BJ (cell line): ENCODE measurements around the gene ADAMTS10. TPM values are rescaled to one million over a fixed set of nuclear protein-coding genes. Genes with fewer than 3 reads are reported as not detected.

Experiments used
- CTCF ChIA-PET: fragments of 350-600 bp; formaldehyde crosslinking; extraction: SDS; loops from one replicate; lab custom pipeline; 2021; ENCODE audit warnings: antibody characterized with exemption, inconsistent platforms; lab: Yijun Ruan, JAX
- POLR2A ChIA-PET: fragments of 300-600 bp; sonication (Branson Sonifier 250); formaldehyde crosslinking; extraction: SDS; loops from one replicate; lab custom pipeline; 2021; ENCODE audit warnings: antibody characterized with exemption; lab: Charles Lee
- DNase-seq: peaks from one replicate; pipeline ENCODE4 v3.0.0-alpha.2; 2011; ENCODE audit warnings: low read depth
- H3K27me3 ChIP-seq: 2 replicates; pipeline ENCODE4 v1.6.0; 2011; ENCODE audit warnings: low read length; ENCODE audit not compliant: control insufficient read depth, insufficient read depth
- H3K36me3 ChIP-seq: 2 replicates; pipeline ENCODE4 v1.5.1; 2011; ENCODE audit warnings: low read length; ENCODE audit not compliant: control insufficient read depth, insufficient read depth
- H3K4me3 ChIP-seq: 2 replicates; pipeline ENCODE4 v1.5.1; 2011; ENCODE audit warnings: low read depth, mild to moderate bottlenecking, control low read depth, low read length
- polyA plus RNA-seq: library from polyadenylated mRNA; depleted of rRNA; stranded (reverse); fragments of >200 nt; gene quantifications from 2 replicates; pipeline ENCODE4 v1.2.3, GENCODE V29; 2011
- TF ChIP-seq, protein P1 (sequence below): IDR thresholded peaks from 2 replicates; pipeline ENCODE4 v1.5.1; 2011; ENCODE audit warnings: low read depth, mild to moderate bottlenecking, control low read depth, inconsistent platforms, low read length, moderate library complexity; ENCODE audit not compliant: insufficient read depth

ADAMTS10 gene
- polyA plus RNA-seq, 1 experiment, result 10.4 TPM

DNA sequence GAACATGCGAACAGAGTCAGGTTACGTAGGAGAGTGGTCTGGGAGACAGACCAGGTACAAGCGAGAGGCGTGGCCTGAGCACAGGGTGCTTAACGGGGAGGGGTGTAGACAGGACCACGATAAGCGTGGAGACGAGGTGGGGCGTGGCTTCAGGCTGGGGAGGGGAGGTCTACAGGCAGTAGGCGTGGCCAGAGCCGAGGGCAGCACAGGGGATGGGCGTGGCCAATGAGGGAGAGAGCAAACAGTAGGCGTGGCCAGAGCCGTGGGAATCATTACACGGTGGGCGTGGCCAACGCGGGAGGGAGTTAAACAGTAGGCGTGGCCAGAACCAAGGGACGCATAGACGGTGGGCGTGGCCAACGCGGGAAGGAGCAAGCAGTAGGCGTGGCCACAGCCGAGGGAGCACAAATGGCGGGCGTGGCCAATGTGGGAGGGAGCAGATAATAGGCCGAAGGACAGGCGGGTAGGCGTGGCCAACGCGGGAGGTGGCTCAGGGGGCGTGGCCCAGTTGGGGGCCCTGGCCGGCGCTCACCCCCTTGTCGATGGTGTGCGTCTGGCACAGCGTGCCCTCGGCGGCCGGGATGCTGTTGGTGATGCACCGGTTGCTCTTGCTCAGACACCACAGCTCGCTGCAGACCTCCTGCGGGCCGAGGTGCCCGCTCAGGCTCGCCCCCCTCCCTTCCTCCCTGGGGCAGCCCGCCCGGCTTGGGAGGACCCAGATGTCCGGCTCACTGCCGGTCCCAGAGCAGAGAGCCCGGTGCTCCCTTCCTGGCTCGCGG lies 18.1 kb downstream of the ADAMTS10 start:
- H3K27me3 ChIP-seq, result no peaks in the 10 kb centered on the region
- TF ChIP-seq, protein P1, sequence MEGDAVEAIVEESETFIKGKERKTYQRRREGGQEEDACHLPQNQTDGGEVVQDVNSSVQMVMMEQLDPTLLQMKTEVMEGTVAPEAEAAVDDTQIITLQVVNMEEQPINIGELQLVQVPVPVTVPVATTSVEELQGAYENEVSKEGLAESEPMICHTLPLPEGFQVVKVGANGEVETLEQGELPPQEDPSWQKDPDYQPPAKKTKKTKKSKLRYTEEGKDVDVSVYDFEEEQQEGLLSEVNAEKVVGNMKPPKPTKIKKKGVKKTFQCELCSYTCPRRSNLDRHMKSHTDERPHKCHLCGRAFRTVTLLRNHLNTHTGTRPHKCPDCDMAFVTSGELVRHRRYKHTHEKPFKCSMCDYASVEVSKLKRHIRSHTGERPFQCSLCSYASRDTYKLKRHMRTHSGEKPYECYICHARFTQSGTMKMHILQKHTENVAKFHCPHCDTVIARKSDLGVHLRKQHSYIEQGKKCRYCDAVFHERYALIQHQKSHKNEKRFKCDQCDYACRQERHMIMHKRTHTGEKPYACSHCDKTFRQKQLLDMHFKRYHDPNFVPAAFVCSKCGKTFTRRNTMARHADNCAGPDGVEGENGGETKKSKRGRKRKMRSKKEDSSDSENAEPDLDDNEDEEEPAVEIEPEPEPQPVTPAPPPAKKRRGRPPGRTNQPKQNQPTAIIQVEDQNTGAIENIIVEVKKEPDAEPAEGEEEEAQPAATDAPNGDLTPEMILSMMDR, result no peak
- ChIA-PET CTCF (interaction anchor here (1.4 to 8.1 kb wide), 5 partner anchors 11 to 49 kb away, joined by 4 to 64 read pairs (median 11); partner anchors contain the start of gene MYO1F), POLR2A (no interaction called here)
- peak overlapping the region; percentile 20 for H3K4me3 ChIP-seq
- H3K36me3 ChIP-seq, result no peaks in the 10 kb centered on the region; the same call in 1 of the 2 replicates
- peak; percentile 71 for DNase-seq

DNA sequence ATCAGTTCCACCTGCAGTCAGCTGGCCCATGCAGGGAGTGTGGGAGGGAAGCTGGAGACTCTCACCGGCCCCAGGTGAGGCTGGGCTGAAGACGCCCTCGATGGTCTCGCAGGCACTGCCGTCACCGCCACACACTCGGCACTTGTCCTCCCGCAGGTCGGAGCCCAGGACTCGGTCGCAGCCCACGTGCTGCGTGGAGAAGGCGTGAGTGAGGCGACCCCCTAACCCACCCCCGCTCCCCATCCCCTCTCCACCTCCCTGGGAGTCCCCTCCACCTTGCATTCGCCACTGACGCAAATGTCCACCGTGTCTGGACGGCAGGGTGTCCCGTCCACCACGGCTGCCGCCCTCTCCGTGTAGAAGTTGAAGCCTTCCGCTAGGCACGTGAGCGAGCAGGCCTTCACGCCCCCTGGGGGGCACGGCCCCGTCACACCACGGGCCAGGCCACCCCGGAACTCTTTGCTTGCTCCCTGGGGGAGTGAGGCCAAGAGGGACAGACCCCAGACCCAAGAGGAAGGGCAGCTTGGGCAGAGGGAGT lies 21.3 kb downstream of the ADAMTS10 start:
- H3K36me3 ChIP-seq, result peaks cover 1% of the 10 kb centered on the region; the same call in 1 of the 2 replicates
- POLR2A ChIA-PET, result no interaction called here
- H3K4me3 ChIP-seq, result no peak overlapping the region
- no peaks in the 10 kb centered on the region for H3K27me3 ChIP-seq
- DNase-seq, result no peak
- TF ChIP-seq, protein P1, result no peak
- CTCF ChIA-PET, result interaction anchor here (3.5 to 4.1 kb wide), 3 partner anchors 8 to 235 kb away, joined by 21 to 29 read pairs (median 28); partner anchors contain the start of gene MYO1F

DNA sequence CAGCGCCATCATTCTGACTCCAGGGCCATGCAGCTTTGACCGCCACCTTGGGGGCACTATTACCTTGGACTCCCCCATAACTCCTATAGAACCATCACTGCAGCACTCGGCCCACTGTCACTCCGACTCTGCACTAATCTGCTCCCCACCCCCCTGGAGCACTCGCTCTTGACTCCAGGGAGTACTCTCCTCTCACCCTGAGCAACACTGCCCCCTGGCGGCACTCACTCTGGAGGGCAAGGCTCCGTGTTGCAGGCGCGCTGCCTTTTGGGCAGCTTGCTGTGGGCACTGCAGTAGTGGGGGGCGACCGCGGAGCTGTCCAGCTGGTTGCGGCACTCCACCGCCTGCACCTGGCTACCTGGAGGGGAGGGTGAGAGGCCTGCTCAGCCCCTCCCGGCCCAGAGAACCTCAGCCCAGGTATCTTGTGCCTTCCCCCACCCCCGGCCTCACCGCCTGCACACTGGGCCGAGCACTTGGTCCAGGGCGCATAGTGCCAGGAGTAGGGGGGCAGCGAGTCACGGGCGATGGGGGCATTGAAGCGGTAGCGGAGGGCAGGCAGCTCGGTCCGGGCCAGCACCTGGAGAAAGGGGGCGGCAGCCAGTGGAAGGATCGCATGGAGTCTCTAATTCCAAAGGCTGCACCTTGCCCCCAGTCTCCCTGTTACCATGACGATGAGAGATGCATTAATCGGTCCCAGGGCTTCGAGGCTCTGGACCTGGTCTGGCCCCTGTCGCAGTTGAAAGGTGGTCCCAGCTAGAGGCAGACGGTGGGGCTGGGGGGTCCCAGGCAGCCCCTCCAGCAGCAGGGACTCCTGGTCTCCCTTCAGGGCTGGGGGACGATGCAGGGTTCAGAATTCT lies 24.4 kb downstream of the ADAMTS10 start:
- Histone ChIP-seq H3K4me3 (no peak overlapping the region), H3K36me3 (peaks cover 1% of the 10 kb centered on the region; the same call in 1 of the 2 replicates), H3K27me3 (no peaks in the 10 kb centered on the region)
- ChIA-PET CTCF (interaction anchor here (0.5 to 4.1 kb wide), 7 partner anchors 9 to 1082 kb away, joined by 3 to 29 read pairs (median 3); partner anchors contain the start of gene MYO1F), POLR2A (no interaction called here)
- TF ChIP-seq, protein P1, result peak; percentile 62
- DNase-seq, result no peak

DNA sequence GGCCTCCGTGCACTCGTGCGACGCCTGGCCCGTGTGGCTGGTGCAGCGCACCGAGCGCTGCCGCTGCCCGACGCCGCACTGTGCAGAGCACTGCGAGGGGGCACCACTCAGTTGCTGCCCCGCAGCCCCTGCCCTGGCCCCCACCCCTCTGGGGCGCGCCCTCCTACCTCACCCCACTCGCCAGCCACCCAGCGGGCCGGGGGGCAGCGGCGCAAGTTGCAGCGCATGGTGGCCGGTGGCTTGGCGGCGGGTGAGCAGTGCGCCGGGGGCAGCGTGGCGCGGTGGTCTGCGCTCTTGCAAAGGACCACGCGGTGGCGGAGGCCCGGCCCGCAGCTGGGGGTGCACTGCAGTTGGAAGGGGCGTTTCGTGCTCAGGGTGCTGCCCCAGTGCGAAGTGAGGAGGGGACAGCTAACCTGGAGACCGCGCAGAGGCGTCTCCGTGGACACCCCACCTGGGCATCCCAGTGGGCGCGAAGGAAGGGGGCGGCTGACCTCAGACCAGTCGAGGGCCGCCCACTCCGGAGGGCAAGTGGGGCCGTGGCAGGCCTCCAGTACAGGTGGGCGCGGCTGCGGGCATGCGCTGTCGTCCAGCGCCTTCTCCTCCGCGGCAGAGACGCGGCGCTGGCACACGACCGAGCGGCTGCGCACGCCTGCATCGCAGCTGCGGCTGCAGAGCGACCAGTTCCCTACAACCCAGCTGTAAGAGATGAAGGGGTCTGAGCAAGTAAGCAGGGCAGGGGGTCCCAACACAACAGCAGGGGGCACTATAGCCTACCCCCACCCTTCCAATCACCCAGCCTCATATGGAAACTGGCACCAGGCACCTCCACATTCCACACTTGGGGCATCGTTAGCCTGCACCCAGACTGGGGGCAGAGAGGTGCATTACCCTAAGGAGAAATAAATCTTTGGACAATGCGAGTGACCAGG lies 25.3 kb downstream of the ADAMTS10 start:
- H3K27me3 ChIP-seq, result no peaks in the 10 kb centered on the region
- H3K4me3 ChIP-seq, result no peak overlapping the region
- ChIA-PET CTCF (interaction anchor here (1.2 to 4.1 kb wide), 4 partner anchors 8 to 1081 kb away, joined by 3 to 29 read pairs (median 14); partner anchors contain the start of gene MYO1F), POLR2A (no interaction called here)
- H3K36me3 ChIP-seq, result peaks cover 1% of the 10 kb centered on the region; the same call in 1 of the 2 replicates
- DNase-seq, result no peak
- TF ChIP-seq, protein P1, result no peak
